NCI-H526 (cell line): ENCODE results near the gene ALS2CL.

Source experiments
- DNase-seq, 2 experiments: peaks; one replicate each; lab custom pipeline; 2025; lab: John Stamatoyannopoulos, UW

The ALS2CL gene

GRCh38 chr3:46676601-46677410 lies 16.7 kb downstream of the ALS2CL start:
- DNase-seq = no peak

- no peak for DNase-seq
Observed at GRCh38 chr3:46675843-46676567, 17.5 kb downstream of the ALS2CL start.

- DNase-seq = no peak
Observed at GRCh38 chr3:46675426-46675825, 18.1 kb downstream of the ALS2CL start.

GRCh38 chr3:46674031-46674845 lies 19.2 kb downstream of the ALS2CL start:
- DNase-seq = no peak

- no peak for DNase-seq
Observed at GRCh38 chr3:46673151-46674030, 20.1 kb downstream of the ALS2CL start.

GRCh38 chr3:46672349-46672695 lies 21.2 kb downstream of the ALS2CL start:
- DNase-seq = no peak

- no peak for DNase-seq
Observed at GRCh38 chr3:46671541-46672348, 21.7 kb downstream of the ALS2CL start.

GRCh38 chr3:46670891-46671427 lies 22.5 kb downstream of the ALS2CL start:
- DNase-seq = no peak

- DNase-seq = no peak
Observed at GRCh38 chr3:46670000-46670890, 23.2 kb downstream of the ALS2CL start.

GRCh38 chr3:46669191-46669999 lies 24.1 kb downstream of the ALS2CL start:
- DNase-seq = no peak

- no peak for DNase-seq
Observed at GRCh38 chr3:46668591-46668990, 24.9 kb downstream of the ALS2CL start.

- no peak for DNase-seq
Observed at GRCh38 chr3:46668116-46668515, 25.4 kb downstream of the ALS2CL start.

GRCh38 chr3:46667657-46668056 lies 25.8 kb downstream of the ALS2CL start:
- DNase-seq = no peak

GRCh38 chr3:46667061-46667621 lies 26.3 kb downstream of the ALS2CL start:
- no peak for DNase-seq

- DNase-seq = no peak
Observed at GRCh38 chr3:46666453-46666845, 27.0 kb downstream of the ALS2CL start.

GRCh38 chr3:46665763-46666452 lies 27.6 kb downstream of the ALS2CL start:
- DNase-seq = no peak

GRCh38 chr3:46664971-46665762 lies 28.3 kb downstream of the ALS2CL start:
- no peak for DNase-seq
